ENCODE measurements around the gene TTC36. TPM values are rescaled to one million over a fixed set of nuclear protein-coding genes. Genes with fewer than 3 reads are reported as not detected.

The TTC36 gene, protein sequence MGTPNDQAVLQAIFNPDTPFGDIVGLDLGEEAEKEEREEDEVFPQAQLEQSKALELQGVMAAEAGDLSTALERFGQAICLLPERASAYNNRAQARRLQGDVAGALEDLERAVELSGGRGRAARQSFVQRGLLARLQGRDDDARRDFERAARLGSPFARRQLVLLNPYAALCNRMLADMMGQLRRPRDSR
- under 1 TPM; 0.55 to 0.83 TPM for total RNA-seq

GRCh38 chr11:118527109-118527508 is at the start of gene TTC36:
Gene TTC36, plus strand, starts transcription at chr11:118527474. Its CDS starts 21 bp downstream, at chr11:118527495.

DNA sequence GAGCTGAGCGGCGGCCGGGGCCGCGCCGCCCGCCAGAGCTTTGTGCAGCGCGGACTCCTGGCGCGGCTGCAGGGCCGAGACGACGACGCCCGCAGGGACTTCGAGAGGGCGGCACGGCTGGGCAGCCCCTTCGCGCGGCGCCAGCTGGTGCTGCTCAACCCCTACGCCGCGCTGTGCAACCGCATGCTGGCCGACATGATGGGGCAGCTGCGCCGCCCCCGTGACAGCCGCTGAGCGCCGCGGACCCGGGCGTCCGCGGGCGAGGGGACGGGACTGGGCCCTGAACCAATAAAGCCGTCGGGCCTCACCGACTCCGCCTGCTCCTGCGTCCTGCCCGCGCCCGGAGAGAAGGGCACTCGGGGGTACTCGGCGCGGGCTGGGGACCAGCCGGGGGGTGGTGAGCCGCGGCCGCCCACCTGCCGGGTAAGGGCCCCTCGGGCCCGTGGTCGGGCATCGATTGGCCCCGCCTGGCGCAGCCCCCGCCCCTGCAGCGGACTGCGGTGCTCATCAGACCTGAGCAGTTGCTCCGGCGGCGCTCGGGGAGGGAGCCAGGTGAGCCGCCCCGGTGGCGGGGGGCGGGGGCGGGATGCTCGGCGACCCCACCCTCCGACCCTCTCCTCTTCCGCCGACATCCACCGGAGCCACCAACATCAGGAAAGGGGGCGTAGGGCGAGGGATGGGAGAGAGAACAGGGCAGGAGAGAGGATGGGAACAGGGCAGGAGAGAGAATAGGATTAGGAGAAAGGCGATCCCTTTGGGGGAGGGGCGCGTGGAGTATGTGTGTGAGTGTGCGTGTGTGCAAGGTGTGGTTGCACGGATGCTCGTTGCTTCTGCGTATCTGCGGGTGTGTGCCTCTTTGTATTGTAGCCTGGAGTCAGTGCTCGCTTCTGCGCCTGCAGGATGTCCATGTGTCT is 3.7 kb downstream of the TTC36 start, which contains the start of gene TMEM25:
Gene TMEM25 (plus strand): TSS at position 510 of the 914 bp plus-strand sequence. CDS start 610 bp downstream, outside the sequence.

GRCh38 chr11:118572061-118572980 is 45.0 kb downstream of the TTC36 start, which contains the start of gene ARCN1:
Gene ARCN1, plus strand, starts transcription at chr11:118572409. Its CDS starts 139 bp downstream, at chr11:118572548.

Other genes starting within 250 kb of the TTC36 start
- gene CD3E, start 222.7 kb upstream of the TTC36 start, total RNA-seq: 100 to 1,000 TPM; 618 to 632 TPM
- 100 to 1,000 TPM; 462 to 471 TPM for gene CD3D, start 184.8 kb upstream of the TTC36 start, total RNA-seq
- 100 to 1,000 TPM; 201 to 212 TPM for gene CD3G, start 183.1 kb upstream of the TTC36 start, total RNA-seq
- 10 to 100 TPM; 40.2 to 40.6 TPM for gene UBE4A, start 167.9 kb upstream of the TTC36 start, total RNA-seq
- gene ATP5MG, start 125.9 kb upstream of the TTC36 start, total RNA-seq: 100 to 1,000 TPM; 286 to 294 TPM
- gene KMT2A, start 91.0 kb upstream of the TTC36 start, total RNA-seq: 10 to 100 TPM; 91.6 to 92.8 TPM
- 10 to 100 TPM; 11.3 to 12.1 TPM for gene TMEM25, start 3.7 kb downstream of the TTC36 start, total RNA-seq
- gene IFT46, start 38.5 kb downstream of the TTC36 start, total RNA-seq: 1 to 10 TPM; 9.6 to 9.9 TPM
- gene ARCN1, start 44.9 kb downstream of the TTC36 start, total RNA-seq: 100 to 1,000 TPM; 112 to 117 TPM
- gene PHLDB1, start 80.1 kb downstream of the TTC36 start, total RNA-seq: under 1 TPM; 0.26 to 0.43 TPM
- not detected for gene TREH, start 152.2 kb downstream of the TTC36 start, total RNA-seq

Measured in activated naive CD4-positive, alpha-beta T cell treated with anti-CD3 and anti-CD28 coated beads, Interleukin-2, amount 10 ng/mL, durations not matched to agents 5 hours and 36 hours (primary cell).